Thyroid gland (tissue), 4 donors: Measurements from ENCODE around the gene INTS1.

Experiments
- POLR2A ChIP-seq, 2 donors: fragments of 450-650 bp; IDR thresholded peaks; one replicate each; pipeline ENCODE4 v1.6.1; 2017; ENCODE audit warnings: antibody characterized with exemption in 2 of 2, mild to moderate bottlenecking in 2 of 2, moderate library complexity in 1 of 2
- TF ChIP-seq, protein P1 (sequence below), 6 experiments: fragments of 200-600 bp in 3 of 6; fragments of 450-650 bp in 3 of 6; sonication (generic) in 3 of 6; IDR thresholded peaks; one replicate each; pipeline ENCODE4 v1.5.1; 2016 to 2019; ENCODE audit warnings: antibody characterized with exemption in 6 of 6, mild to moderate bottlenecking in 2 of 6, inconsistent platforms in 1 of 6, moderate library complexity in 1 of 6

DNA sequence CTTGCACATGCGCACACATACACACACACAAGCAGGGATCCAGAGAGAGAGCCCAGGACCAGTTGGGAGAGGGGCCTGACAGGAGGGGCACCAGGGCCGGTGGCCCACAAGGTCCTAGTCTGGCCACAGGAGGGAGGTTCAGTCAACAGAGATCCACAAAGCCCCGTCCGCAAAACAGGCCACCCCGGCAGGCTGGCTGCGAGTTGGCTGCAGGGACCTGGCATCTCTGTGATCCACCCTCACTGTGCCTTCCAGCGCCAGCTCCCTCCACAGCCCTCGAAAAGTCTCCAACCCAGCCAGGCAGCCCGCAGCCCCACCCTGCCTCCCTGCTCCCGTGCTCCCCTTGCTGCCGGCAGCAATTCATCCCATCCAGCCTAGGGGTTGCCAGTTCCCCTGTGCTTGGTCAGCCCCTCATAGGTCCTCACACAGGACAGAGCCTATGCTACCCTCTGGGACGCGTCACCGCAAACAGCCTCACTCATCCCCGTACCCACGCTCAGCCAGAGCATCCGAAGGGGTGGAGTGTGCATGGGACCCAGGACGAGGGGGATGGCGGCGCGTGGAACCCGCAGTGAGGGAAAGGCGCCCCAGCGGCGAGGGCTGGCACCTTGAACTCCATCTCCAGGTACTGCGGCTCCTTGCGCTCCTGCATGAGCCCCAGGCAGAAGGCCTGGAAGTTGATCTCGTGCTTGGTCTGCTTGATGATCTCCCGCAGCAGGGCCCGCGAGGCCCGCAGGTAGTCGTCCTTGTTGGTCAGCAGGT is 7.5 kb downstream of the INTS1 start:
- no peak for TF ChIP-seq POLR2A (IDR thresholded peaks at IDR 0.05)
- TF ChIP-seq, protein P1, sequence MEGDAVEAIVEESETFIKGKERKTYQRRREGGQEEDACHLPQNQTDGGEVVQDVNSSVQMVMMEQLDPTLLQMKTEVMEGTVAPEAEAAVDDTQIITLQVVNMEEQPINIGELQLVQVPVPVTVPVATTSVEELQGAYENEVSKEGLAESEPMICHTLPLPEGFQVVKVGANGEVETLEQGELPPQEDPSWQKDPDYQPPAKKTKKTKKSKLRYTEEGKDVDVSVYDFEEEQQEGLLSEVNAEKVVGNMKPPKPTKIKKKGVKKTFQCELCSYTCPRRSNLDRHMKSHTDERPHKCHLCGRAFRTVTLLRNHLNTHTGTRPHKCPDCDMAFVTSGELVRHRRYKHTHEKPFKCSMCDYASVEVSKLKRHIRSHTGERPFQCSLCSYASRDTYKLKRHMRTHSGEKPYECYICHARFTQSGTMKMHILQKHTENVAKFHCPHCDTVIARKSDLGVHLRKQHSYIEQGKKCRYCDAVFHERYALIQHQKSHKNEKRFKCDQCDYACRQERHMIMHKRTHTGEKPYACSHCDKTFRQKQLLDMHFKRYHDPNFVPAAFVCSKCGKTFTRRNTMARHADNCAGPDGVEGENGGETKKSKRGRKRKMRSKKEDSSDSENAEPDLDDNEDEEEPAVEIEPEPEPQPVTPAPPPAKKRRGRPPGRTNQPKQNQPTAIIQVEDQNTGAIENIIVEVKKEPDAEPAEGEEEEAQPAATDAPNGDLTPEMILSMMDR (IDR thresholded peaks at IDR 0.05) = no peak
